Measurements from ENCODE around the gene KANSL3. TPM values are rescaled to one million over a fixed set of nuclear protein-coding genes. Genes with fewer than 3 reads are reported as not detected.

Gene KANSL3
- total RNA-seq, 1 experiment from 2014 or later: 34.5 TPM

DNA sequence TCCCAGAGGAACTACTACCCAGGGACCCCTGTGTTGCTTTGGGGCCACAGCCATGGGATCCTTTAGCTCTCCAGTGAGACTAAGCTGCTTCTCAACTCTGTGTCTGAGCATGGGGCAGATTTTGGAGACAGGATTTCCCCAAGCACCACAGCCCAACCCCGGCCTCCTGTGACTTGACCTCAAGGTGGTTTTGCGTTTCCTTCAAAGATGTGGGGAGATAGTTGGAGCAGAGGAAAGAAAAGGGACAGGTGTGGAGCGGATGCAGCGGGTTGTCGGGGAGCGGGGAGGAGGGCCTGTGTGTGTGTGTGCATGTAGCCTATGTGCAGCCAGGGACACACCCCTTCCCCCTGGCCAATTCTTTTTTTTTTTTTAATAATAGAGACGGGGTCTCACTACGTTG, 91.3 kb downstream of the KANSL3 start:
- H3K9me3 ChIP-seq: no peaks in the 10 kb centered on the region
- H3K4me3 ChIP-seq: no peak overlapping the region
- DNase-seq: no peak
- no peaks in the 10 kb centered on the region for H3K36me3 ChIP-seq
- H3K27me3 ChIP-seq: no peaks in the 10 kb centered on the region

- Histone ChIP-seq H3K36me3 (no peaks in the 10 kb centered on the region), H3K27me3 (no peaks in the 10 kb centered on the region), H3K9me3 (no peaks in the 10 kb centered on the region), H3K4me3 (no peak overlapping the region)
- no peak for DNase-seq
These were observed 91.8 kb downstream of the KANSL3 start for GRCh38 chr2:96546321-96546720.

Other genes starting within 250 kb of the KANSL3 start
- gene NEURL3, start 133.0 kb downstream of the KANSL3 start, total RNA-seq (2014; rRNA removed; shearing (Covaris generic); ENCODE audit: low replicate concordance): 1.0 TPM in 1 of 2 replicates, not detected in the other
- 5.3 and 13.7 TPM in 2 replicates for gene ARID5A, start 101.6 kb downstream of the KANSL3 start, total RNA-seq (2014; rRNA removed; shearing (Covaris generic); ENCODE audit: low replicate concordance)
- gene FER1L5, start 4.5 kb upstream of the KANSL3 start, total RNA-seq (2014; rRNA removed; shearing (Covaris generic); ENCODE audit: low replicate concordance): not detected in 2 replicates
- gene LMAN2L, start 101.8 kb upstream of the KANSL3 start, total RNA-seq (2014; rRNA removed; shearing (Covaris generic); ENCODE audit: low replicate concordance): 28.5 and 32.0 TPM in 2 replicates
- gene CNNM4, start 122.6 kb upstream of the KANSL3 start, total RNA-seq (2014; rRNA removed; shearing (Covaris generic); ENCODE audit: low replicate concordance): 1.8 and 3.9 TPM in 2 replicates
- gene CNNM3, start 178.0 kb upstream of the KANSL3 start, total RNA-seq (2014; rRNA removed; shearing (Covaris generic); ENCODE audit: low replicate concordance): 7.1 and 8.5 TPM in 2 replicates
- gene ANKRD23, start 205.7 kb upstream of the KANSL3 start, total RNA-seq (2014; rRNA removed; shearing (Covaris generic); ENCODE audit: low replicate concordance): 1.7 and 8.3 TPM in 2 replicates
- gene ANKRD39, start 219.7 kb upstream of the KANSL3 start, total RNA-seq (2014; rRNA removed; shearing (Covaris generic); ENCODE audit: low replicate concordance): 9.2 and 14.1 TPM in 2 replicates
- gene SEMA4C, start 231.8 kb upstream of the KANSL3 start, total RNA-seq (2014; rRNA removed; shearing (Covaris generic); ENCODE audit: low replicate concordance): 12.6 and 16.2 TPM in 2 replicates

Measured in MG63 (cell line).